Medulla oblongata (tissue), 1 donor: Measurements from ENCODE around the gene ASPSCR1.

ENCODE experiments used
- DNase-seq: peaks from one replicate; pipeline ENCODE4 v3.0.0-alpha.2; 2015; ENCODE audit errors: extremely low spot score

Gene ASPSCR1

DNA sequence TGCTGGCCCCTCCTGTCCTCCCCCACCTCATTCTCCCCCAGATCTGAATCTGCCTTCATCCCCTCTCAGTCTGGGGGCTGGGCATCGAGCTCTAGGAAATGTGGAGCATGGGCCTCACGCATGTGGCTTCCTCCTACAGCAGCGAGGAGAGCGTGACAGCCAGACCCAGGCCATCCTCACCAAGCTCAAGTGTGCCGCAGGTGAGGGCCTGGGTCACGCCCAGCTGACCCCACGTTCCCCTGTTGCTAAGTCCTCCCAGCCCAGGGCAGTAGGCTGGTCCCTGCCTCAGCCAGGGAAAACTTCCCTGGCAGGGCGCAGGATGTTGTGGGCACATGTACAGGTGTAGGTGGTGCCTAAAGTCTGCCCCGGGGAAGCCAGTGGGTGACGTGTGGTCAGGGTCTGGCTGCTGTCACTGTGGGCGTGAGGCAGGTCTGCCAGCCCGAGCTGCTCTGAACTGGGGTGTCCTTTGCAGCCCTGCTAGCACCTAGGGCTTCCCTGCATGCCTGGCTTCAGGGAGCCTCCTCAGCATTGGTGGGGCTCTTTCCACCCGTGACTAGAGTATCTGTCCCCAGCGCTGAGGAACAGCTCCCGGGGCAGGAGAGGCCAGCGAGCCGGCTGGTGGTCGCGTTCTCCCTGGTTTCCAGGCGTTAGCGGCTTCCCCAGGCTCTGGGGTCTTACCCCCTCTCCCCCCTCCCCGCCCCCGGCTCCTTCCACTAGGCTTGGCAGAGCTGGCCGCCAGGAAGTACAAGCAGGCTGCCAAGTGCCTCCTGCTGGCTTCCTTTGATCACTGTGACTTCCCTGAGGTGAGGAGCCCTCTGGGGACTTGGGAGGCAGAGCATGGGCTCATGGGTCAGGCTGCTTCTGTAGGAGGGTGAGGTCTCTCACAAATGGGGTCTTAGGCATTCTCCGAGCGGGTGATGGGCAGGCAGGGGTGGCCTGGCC lies 77.9 kb downstream of the ASPSCR1 start:
- DNase-seq: no peak

DNA sequence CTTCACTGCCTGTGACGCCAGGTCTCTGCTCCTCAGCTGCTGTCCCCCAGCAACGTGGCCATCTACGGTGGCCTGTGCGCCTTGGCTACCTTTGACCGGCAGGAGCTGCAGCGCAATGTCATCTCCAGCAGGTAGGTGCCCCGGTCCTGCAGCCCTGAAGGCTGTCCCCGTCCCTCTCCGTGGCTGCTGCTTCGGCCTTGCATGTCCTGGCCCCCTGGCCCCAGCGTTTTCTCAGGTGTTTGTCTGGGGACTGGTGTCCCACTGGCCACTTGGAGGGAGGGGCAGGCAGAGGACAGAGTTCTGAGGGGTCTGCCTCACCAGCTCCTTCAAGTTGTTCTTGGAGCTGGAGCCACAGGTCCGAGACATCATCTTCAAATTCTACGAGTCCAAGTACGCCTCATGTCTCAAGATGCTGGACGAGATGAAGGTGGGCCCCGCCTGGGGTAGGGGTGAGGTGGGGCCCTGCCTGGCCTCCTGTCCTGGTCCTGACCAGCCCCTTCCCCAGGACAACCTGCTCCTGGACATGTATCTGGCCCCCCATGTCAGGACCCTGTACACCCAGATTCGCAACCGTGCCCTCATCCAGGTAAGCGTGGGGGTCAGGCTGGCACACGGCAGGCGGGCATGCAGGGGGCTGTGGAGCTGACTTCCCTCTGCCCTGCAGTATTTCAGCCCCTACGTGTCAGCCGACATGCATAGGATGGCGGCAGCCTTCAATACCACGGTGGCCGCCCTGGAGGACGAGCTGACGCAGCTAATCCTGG lies 78.7 kb downstream of the ASPSCR1 start:
- no peak for DNase-seq

DNA sequence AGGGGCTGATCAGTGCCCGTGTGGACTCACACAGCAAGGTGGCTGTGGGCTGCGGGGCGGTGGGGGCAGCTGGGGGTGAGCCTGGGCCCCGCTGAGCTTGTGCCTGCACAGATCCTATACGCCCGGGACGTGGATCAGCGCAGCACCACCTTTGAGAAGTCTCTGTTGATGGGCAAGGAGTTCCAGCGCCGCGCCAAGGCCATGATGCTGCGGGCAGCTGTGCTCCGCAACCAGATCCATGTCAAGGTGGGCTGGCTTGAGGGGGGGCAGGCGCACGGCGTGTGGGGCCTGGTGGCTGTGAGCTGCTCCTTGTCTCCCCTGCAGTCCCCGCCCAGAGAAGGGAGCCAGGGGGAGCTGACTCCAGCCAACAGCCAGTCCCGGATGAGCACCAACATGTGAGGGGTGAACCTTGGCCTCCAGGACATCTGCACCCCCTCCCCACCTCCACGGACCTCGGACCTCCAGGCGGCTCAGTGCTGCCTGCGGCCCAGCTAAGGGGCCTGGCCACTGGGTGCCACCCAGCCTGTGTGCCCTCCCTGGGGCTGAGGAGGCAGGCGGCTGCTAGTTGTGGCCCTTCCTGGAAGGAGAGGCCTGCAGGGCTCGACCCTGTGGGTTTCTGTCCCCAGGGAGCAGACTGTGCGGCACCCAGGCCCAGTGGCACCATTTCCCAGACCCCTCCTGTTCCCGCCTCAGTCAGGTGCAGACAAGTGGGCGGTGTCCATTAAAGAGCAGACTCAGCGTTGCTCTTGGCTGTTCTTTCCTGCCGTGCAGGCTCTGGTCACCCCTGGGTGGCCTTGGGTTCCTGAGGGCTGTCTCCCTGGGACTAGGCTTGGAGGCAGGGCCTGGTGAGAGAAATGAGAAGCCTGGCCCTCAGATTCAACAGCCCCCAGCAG lies 79.5 kb downstream of the ASPSCR1 start:
- no peak for DNase-seq

DNA sequence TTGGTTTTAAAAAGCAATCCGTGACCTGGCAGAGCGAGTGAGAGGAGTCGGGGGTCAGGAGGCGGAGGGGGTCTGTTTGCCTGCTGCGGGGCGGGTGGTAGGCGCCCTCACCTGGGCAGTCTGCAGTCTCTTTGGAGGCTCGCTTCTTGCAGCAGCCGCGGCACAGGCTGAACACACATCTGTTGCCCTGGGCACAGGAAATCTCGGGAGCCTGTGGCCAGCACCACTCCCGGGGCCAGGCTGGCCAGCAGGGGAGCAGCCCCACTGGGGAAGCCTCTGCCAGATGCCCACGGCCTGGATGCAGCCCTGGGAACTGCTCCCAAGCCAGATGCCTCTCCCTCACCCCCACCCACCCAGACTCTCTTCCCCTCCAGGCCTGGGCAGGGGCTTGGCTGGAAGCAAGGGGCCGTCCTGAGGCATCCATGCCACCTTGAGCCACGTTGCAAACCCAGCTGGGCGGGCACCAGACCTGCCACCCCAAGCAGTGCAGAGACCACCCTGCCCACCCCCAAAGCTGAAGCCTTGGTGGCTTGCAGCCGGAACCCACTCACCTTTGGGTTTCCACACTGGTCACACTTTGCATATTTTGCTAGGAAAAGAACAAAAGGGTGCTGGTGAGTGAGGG lies 80.9 kb downstream of the ASPSCR1 start:
- DNase-seq: no peak

DNA sequence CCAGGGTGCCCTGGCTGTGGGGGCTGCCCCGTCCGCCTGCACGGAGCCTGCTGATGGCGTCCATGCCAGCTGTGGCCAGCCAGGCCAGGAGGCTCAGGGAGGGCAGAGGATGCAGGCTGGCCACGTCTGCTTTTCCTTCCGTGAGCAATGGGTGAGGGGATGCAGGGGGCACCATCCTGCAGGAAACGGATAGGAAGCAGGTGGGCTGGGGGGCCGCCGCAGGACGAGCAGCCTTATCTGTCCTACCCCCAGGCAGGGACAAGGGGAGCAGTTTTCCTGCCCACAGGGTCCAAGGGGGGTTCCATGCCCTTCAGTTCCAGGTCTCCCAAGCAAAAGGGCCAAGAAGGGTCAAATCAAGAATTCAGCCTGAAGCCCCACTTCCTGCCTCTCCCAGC lies 81.4 kb downstream of the ASPSCR1 start:
- DNase-seq: no peak

DNA sequence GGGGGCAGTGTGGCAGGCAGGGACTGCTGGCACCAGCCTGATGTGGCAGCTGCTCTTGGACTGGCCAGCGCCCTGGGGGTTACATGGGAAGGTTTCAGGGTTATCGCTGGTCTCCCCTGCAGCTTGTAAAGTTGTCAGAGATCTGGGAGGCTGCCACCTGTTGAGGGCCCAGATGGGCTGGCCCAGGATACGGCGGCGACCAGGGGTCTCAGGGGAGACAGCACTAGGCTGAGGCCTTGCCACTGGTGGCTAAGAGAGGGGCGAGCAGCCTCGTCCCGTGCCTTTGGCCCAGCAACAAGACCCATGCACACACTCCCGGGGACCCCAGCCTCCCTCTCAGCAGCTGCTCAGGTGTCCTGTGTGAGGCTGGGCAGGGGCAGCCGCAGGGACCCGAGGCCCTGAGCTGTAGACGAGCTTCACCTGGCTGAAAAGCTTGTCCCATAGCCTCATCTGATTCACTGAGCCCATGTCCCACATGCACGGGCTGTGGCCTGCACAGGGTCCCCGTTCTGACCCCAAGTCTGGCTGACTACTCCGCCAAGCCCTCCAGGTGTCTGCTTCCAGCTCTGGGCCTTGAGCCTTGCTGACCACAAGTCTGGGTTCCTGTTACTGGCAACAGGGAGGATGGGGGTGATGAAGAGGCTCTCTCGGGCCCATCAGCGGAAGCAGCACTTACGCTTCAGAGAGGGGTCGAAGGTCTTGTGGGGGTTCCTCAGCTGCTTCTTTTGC lies 82.0 kb downstream of the ASPSCR1 start:
- DNase-seq: no peak

DNA sequence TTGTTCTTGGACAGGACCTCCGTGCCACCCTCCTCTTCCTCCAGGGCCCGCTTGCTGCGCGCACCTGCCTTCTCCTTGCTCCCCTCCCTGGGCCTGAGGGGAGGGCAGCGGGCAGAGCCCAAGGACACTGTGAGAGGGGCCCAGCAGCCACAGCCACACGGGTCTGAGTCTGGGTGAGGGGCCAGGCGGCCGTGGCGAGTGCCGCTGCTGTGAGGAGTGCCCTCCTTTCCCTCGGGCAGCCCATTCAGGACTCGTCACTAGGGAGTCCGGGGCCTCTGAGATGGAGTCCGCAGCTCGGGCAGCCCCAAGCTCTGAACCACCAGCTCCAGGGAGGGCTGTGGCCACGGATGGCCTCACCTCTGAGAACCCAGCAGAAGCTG lies 82.6 kb downstream of the ASPSCR1 start:
- DNase-seq: no peak

DNA sequence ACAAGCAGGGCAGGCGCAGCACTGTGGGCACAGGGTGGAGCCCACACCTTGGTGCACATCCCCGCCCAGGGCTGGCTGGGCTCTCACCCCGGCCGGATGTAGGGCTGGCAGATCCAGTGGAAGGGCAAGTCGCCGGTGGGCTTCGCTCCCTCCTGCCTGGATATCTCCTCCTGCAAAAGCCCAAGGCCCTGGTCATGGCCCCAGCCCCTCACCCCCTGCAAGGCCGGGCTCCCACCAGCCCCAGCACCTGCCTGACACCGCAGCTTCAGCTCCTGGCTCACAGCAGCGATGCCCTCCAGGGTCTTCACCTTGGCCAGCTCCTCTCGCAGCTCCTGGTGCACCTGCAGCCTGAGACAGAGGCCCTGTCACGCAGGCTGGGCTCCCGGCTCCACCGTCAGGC lies 83.2 kb downstream of the ASPSCR1 start:
- no peak for DNase-seq

DNA sequence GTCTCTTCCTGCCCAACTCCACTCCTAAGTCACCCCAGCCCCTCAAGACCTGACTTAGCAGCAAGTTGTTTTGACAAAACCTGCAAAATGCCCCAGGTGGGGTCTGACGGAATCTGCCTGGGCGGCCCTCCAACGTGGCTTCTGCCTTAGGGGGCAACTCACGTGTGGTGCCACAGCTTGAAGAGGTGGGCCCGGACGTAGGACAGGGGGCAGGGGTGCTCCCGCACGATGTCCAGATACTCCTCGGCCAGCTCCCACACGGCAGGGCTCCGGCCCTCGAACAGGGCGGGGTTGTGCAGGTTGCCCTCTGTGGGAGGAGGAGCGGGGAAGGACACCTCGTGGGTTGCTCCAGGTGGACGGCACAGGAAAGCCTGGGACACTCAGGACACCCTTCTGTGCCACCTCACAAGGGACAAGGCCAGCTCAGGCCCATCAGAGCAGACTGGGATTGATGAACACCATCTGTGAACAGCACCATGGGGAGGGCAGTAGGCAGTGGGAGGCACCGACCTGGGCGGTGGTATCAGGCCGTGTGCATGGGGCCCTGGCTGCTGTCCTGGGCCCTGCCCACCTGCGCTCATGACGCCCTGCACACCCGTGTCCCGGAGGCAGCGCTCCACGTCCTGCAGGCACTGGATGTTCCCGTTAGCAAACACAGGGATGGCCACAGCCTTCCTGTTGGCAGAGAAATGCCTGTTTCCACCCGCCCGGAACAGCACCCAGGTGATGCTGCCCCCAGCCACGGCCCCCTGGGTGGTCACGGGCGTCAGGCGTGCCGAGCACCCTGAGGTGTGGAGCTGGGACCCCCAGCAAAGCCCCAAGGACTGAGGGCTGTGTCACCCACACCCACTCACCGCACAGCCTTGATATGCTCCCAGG lies 83.9 kb downstream of the ASPSCR1 start:
- no peak for DNase-seq

DNA sequence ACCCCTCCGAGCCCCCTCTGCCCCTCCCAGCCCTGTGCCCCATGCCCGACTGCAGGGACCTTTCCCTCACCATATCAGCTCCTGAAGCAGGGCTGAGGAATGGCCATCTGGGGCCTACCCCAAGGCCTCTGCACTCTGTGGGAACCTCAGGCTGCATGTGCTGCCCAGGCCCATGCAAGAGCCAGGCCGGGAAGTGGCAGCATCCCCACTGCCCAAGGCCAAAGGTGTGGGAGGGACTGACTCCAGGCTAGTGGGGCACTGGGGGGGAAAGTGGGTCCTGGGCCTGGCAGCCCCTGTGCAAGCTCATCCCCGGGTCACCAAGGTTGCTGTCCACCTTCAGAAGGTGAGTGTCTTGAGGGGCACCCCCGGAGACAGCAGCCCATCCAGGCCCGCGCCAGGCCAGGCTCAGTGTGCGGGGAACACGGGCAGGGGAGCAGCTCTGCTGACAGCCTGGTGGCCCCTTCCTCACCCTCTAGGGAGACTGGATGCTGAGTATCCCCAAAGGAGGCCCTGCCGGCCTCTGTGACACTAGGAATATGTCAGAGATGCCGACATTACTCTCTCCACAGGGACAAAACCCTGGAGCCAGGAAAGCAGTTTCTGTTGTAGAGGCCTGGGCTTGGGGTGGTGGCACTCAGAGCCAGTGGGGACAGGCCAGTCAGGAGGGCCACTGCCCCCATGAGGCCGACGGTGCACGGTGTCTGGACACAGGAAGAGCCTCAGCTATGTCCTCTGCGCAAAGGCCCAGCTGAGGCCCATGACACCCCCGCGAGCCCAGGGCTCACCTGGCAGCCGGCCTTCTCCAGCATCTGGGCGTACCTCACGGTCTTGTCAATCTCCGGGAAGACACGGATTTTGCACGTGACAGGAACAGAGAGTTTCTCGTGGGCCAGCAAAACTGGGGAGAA lies 84.9 kb downstream of the ASPSCR1 start:
- no peak for DNase-seq

DNA sequence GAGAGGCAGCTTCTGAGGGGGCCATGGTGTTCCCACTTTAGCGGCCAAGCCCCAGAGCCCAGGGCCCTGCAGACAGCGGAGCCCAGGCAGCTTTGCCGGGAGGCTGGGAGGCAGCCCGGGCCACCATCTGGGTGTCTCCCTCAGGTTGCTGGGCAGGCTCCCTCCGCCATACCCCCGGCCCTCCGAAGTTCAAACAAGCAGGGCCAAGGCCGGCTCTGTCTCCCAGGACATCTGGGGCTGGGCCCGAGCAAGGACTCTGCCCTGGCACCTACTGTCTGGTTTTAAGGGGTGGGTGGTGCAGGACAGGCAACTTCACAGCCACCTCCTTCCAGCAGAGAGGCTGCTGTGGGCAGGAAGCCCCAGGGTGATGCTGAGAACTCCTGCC lies 85.5 kb downstream of the ASPSCR1 start:
- no peak for DNase-seq

DNA sequence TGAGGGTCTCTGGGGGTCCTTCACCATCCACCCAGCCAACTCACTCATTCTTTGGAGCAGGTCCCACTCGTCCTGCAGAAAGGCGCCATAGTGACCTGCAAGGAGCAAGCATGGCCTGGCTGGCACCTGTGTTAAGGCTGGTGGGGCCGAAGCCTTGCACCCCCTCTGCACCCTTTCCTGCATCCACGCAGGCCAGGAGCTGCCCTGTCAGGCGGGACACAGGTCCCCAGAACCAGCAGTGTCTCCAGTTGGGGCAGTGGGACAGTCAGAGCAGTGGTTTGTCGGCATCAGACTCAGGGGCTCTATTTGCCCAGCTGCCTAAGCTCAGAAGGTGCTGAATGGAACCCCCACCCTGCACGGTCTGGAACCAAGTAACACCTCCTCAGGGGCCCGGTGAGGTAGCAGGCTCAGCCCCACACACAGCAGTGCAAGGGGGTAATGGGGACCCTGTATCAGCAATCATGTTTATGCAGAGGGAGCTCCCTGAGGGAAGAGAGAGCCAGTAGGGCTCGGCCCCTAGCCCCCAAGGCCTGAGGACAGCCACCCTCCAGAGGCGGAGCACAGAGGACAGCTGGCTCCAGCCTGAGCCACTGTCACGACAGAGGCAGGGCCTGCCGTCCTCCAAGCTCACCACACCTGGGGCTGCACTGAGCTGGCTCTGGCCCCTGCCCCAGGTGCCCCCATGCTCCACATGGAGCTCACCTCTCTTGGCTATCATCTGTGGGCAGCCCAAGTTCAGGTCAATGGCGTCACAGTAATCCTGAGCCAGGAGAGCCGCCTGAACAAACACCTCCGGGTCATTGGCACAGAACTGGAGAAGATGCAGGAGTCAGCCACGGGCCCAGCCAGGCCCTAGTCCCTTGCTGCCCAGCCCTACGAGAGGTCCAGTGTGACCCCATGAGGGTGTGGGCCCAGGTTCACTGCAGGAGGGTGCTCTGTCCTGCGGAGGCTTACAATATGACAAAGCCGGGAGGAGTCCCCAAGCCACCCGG lies 86.3 kb downstream of the ASPSCR1 start:
- no peak for DNase-seq

DNA sequence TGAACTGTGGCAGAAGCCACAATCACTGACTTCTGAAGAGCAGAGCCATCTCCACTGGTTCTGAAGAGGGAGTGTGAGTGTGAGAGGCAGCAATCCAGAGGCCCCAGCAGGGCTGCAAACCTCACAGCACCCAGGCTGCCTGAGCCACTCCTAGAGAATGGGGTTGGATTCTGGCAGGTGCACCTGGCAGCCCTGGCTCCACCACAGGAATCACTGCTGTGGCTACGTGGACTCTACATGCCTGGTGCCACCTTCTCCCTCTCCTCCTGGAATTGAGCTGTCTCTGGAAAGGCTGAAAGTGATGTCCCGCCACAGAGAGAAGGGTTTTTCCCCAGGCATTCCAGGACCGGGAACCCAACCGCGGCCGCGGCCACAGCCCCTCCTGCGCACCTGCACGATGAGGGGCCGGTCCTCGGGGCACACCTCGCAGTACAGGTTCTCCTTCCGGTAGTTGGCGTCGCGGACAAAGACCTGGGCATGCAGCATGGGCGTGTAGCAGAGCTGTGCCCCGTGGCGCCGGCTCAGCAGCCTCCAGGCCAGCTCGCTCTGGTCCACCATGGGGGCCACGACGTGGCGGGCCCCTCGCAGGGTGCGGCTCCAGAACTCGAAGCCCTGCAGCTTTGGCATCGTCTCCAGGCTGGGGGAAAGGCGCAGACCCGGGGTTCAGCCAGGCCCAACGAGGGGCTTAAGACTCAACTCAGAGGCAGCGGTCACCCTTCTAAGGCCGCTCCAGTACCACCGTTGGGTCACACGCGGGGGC lies 87.2 kb downstream of the ASPSCR1 start:
- no peak for DNase-seq

DNA sequence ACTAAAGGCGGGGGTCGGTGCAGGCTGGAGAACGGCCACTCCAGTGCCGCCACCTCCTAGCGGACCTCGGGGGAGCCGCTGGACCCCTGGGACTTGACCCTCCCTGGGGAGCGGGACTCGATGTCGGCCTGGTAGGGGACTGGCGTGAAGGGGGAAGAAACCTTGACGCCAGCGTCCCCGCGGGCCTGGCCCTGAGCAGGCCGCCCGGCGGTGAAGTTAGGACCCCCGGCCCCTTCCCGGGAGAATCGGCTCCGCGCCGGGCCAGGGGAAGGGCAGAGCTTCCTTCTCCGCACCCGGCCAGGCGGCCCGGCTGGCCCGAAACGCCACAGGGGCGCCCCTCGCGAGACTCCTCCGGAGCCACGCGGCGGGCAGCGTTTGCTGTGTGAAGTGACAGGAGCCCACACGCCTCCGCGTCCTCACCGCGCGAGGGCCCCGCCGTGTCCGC lies 87.8 kb downstream of the ASPSCR1 start:
- DNase-seq: no peak

DNA sequence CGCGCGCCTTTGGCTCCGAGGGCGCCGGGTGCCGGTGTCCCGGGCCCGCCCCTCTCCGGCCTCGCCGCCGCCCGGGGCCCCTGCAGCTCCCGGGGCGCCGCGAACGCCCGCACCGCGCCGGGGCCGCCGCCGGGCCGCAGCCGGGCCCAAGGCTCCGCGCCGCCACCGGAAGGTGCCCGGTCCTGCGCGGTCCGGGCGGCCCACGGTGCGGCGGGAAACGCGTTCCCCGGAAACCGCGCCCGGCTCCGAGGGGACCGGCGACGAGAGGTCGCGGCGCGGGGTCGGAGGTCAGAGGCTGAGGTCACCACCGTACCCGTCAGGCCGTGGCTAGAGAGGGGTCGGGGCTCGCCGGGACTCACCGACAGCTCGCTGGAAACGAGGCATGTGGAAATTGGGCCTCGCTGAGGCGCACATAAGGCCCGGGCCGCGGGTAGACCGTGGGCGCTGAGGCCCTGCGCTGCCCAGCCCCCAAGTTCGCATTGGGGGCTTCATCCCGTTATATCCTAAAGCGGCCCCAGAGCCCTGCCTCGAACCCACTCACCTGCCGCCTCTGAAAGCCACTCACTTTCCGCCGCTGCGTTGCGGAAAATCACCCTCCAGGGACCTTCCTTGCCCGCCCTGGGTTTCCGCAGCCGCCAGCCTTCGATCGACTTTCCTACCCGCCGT lies 88.3 kb downstream of the ASPSCR1 start, which contains the start of gene DUS1L:
DUS1L (minus strand) TSS at position 167 of the 666 bp plus-strand sequence. CDS start 745 bp downstream, outside the sequence.
- peak; percentile 41 for DNase-seq
